ENCODE results near the gene NEMF.
"Not testable (repeated sequence)": the region's sequence is repeated elsewhere in the genome, so short reads cannot be mapped to it uniquely, and the experiment has no call there.

The NEMF gene

GRCh38 chr14:49852301-49853157 lies at the start of gene NEMF:
Gene NEMF, minus strand, starts transcription at chr14:49852788. Its CDS starts 35 bp downstream, at chr14:49852753.
- peak; percentile 91 for DNase-seq

DNA sequence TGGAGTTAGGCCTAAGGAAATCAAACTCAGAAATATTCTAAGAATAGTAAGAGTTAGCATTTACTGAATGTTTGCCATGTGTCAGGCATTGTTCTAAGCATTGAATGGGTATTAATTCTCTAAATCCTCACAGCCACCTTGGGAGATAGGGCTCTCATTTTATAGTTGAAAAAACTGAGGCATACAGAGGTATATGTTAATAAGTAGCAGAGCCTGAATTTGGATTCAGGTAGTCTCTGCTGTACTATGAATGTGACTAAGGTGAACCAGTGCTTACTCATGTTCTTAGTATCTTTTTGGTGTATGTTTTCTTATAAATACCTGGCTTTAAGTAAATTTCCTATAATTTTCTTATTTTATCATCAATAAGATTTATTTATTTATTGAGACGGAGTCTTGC lies 48.4 kb upstream of the NEMF start:
- DNase-seq, result no peak

GRCh38 chr14:49898485-49898884 lies 45.9 kb upstream of the NEMF start:
- DNase-seq, result no peak

- DNase-seq, result no peak
Observed at GRCh38 chr14:49897965-49898364, 45.4 kb upstream of the NEMF start.

GRCh38 chr14:49897414-49897813 lies 44.8 kb upstream of the NEMF start:
- DNase-seq, result no peak

DNA sequence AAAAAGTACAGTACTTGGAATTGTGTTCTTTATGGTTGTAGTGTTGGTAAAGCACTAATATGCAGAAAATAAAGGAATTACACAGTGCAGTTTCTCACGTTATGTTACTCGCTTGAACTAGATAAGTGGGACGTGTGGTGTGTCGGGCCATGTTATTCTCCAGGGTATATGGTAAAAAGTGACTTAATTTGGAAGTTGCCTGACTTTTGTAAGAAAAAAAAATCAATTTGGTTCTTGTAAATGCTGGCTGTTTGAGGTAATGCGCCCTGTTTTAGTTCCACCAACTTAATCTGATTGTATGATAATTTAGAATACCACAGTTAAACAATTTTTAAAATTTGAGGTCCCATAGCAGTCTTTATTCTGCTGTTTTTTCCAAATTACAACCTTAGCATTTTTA lies 44.4 kb upstream of the NEMF start:
- no peak for DNase-seq

DNA sequence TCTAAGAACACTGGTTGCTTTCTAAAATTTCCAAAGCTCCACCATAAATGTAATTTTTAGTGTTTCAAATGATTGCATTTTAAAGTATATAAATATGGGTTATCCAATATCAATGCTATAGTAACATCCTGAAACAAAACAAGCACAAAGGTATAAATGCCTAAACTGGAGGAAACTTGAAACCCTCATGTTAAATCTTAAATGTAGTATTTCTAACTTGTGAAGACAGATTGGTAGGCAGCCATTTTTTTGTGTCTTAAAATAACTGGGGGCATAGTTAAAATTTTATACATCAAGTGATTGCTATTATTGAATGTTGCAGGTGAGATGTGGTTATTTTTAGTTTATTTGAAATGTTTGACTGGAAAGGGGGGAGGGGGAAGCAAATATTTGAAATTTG lies 43.7 kb upstream of the NEMF start:
- DNase-seq, result not testable (repeated sequence)

GRCh38 chr14:49895480-49895879 lies 42.9 kb upstream of the NEMF start:
- peak; percentile 7 for DNase-seq

DNA sequence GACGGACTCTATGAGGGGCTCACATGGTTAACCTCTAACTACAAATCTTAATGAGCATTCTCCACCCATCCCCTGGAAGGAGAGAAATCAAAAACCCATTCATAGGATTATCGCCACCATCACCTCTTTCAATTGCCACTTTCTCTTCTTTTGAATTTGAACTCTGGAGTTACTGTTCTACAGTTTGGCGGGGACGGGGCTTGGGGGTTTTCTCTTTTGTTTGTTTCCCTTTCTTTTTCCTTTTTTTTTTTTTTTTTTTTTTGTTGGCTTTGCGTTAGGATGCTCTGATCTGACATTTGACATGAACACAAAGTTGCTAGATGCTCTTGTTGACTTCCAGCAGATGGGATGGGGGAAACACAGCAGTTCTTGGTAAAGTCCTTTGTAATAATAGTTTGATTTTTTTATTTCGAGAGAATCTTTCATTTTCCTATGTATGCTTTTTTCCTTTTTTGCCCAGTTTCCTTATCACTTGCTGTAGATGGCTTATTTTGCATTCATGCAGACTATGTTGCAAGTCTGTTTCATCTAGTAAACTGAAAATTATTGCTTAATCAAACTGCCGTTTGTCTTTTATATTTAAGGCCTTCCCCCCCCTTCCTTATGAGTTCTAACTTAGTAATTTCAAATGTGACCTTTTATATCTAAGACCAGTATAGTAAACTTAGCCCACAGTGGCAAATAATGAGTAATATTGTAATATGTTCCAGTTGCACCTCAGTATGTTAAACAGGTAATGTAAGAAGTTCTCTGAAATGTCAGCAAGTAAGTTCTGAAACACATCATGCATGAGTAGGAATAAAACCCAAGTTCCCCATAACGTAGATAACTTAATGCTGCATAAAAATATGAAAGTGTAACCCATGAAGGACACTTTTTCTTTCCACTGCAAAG lies 41.9 kb upstream of the NEMF start:
- not testable (repeated sequence) for DNase-seq

DNA sequence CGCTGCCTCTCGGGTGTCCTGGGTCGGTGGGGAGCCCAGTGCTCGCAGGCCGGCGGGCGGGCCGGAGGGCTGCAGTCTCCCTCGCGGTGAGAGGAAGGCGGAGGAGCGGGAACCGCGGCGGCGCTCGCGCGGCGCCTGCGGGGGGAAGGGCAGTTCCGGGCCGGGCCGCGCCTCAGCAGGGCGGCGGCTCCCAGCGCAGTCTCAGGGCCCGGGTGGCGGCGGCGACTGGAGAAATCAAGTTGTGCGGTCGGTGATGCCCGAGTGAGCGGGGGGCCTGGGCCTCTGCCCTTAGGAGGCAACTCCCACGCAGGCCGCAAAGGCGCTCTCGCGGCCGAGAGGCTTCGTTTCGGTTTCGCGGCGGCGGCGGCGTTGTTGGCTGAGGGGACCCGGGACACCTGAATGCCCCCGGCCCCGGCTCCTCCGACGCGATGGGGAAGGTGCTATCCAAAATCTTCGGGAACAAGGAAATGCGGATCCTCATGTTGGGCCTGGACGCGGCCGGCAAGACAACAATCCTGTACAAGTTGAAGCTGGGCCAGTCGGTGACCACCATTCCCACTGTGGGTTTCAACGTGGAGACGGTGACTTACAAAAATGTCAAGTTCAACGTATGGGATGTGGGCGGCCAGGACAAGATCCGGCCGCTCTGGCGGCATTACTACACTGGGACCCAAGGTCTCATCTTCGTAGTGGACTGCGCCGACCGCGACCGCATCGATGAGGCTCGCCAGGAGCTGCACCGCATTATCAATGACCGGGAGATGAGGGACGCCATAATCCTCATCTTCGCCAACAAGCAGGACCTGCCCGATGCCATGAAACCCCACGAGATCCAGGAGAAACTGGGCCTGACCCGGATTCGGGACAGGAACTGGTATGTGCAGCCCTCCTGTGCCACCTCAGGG lies 41.0 kb upstream of the NEMF start:
- DNase-seq, result peak; percentile 23

GRCh38 chr14:49892636-49893308 lies 40.2 kb upstream of the NEMF start, which contains the start of gene ARF6:
Gene ARF6, plus strand, starts transcription at chr14:49893082. Its CDS starts 655 bp downstream, at chr14:49893737.
- peak; percentile 87 for DNase-seq

- peak; percentile 49 for DNase-seq
Observed at GRCh38 chr14:49892301-49892635, 39.7 kb upstream of the NEMF start.

DNA sequence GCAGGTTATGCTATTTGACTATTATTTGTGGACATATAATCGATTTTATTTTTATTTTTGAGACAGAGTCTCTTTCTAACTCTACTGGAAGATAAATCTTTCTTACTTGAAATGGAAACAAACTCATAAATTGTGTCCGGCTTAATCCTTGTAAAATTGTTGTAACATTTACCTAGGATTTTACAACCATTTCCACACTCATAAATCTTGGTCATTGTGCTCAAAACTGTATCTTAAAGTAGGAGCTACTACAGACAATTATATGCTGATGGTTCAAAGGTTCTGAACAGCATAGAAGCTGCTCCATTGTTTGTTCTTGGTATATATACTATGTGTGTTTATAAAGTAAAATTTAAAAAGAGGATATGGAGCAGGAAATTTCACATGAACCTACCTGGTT lies 35.7 kb upstream of the NEMF start:
- no peak for DNase-seq

DNA sequence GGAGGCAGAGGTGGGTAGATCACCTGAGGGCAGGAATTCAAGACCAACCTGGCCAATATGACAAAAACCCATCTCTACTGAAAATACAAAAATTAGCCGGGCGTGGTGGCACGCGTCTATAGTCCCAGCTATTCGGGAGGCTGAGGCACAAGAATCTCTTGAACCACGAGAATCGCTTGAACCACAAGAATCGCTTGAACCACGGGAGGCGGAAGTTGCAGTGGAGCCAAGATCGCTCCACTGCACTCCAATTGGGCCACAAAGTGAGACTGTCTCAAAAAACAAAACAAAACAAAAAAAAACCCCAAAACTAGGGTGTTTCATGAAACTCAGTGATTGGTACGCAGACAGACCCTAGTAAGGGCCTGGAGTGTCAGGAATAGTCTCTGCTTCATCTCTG lies 33.9 kb upstream of the NEMF start:
- no peak for DNase-seq

GRCh38 chr14:49882826-49883694 lies 30.5 kb upstream of the NEMF start:
- no peak for DNase-seq

DNA sequence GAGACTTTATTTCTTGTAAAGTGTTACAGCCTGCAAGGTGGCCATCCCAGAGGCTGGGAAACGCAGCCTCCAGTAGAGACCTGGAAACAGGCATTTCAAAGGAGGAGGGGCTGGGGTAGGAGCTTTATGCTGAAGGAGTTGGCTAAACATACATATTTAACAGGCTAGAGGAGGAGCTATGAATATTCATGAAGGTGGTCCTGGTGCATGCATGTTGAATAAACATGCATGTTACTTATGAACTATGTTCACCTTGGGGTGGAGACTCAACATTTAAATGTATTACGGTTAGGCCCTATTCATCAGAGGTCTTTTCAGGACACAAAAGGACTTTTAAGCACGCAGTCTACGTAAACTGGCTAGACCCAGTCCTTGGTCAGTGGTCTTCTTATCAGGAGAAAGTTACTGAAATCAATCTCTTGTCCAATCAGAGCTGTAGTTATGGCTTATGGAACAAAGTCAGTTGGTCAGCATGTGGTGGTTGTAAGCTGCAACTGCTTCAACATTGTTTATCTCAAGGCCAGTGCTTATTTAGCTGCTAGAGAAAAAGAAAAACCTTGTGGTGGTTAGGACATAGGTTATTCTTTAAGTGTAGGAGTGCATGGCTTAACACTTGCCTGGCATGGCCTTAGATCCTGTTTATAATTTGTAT lies 28.9 kb upstream of the NEMF start:
- no peak for DNase-seq

DNA sequence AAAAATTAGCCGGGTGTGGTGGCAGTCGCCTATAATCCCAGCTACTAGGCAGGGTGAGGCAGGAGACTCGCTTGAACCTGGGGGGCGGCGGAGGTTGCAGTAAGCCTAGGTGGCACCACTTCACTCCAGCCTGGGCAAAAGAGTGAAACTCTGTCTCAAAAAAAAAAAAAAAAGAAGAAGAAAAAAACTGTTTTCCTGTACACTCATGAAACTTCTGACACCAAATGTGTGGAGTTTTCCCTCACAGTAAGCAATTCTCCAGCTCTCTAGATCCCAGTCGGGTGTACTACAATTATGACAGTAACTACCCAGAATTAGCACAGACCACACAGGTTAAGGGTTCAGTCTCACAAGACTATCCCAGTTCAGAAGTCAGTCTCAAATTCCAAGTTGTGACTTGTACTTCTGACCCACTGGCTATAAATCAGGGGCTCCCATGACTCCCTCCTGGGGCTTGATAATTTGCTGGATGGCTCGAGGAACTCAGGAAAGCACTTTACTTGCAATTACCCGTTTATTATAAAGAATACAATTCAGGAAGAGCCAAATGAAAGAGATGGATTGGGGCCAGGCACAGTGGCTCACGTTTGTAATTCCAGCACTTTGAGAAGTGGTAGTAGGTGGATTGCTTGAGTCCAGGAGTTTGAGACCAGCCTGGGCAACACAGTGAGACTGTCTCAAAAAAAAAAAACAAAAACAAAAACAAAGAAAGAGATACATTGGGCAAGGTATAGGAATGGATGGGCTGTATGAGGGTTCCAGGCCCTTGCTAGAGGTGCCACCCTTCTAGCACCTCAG lies 27.9 kb upstream of the NEMF start:
- no peak for DNase-seq

- DNase-seq, result no peak
Observed at GRCh38 chr14:49879646-49880204, 27.1 kb upstream of the NEMF start.

DNA sequence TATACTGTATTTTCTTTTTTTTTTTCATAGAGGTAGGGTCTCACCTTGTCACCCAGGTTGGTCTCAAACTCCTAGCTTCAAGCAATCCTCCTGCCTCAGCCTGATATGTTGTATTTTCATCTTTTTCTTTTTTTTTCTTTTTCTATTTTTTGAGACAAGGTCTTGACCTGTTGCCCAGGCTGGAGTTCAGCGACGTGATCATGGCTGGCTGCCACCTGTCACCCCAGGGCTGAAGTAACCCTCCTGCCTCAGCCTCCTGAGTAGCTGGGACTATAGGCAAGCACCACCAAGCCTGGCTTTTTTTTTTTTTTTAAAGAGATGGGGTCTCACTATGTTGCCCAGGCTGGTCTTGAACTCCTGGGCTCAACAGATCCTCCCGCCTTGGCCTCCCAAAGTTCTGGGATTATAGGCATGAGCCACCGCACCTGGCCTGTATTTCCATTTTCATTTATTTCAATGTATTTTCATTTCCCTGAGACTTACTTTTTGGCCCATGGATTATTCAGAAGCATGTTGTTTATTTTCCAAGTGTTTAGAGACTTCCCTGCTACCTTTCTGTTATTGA lies 24.1 kb upstream of the NEMF start:
- DNase-seq, result no peak

Data from NCI-H524 treated with DMSO at 0.1 percent for 48 hours (cell line).